K562 (cell line): Measurements from ENCODE around the gene CDCA5. TPM values are rescaled to one million over a fixed set of nuclear protein-coding genes. Genes with fewer than 3 reads are reported as not detected.

Source experiments
- FOXP1 ChIP-seq: sonication (generic); formaldehyde crosslinking; IDR thresholded peaks from 2 replicates; pipeline ENCODE4 v1.8.0; 2022; ENCODE audit warnings: mild to moderate bottlenecking, missing genetic modification reagents
- GABPB1 ChIP-seq: sonication (generic); formaldehyde crosslinking; IDR thresholded peaks from 2 replicates; pipeline ENCODE4 v1.8.0; 2022; ENCODE audit warnings: mild to moderate bottlenecking, missing genetic modification reagents
- GATA2 ChIP-seq: sonication (generic); formaldehyde crosslinking; IDR thresholded peaks from 2 replicates; pipeline ENCODE4 v1.4.0; 2020; ENCODE audit warnings: mild to moderate bottlenecking, missing genetic modification reagents
- MGA ChIP-seq: fragments of 450-650 bp; IDR thresholded peaks from 2 replicates; pipeline ENCODE4 v1.6.1; 2016; ENCODE audit warnings: mild to moderate bottlenecking, moderate library complexity
- MIER1 ChIP-seq: fragments of 450-650 bp; IDR thresholded peaks from 2 replicates; pipeline ENCODE4 v1.6.1; 2016; ENCODE audit warnings: antibody characterized with exemption, mild to moderate bottlenecking, low read depth
- MTA3 ChIP-seq: fragments of 450-650 bp; formaldehyde crosslinking; IDR thresholded peaks from 2 replicates; pipeline ENCODE4 v1.6.1; 2017; ENCODE audit warnings: mild to moderate bottlenecking, borderline replicate concordance
- POLR2H ChIP-seq: IDR thresholded peaks from 2 replicates; pipeline ENCODE4 v1.6.1; 2016; ENCODE audit warnings: missing genetic modification characterization, low read depth, mild to moderate bottlenecking, control low read depth, missing compliant biosample characterization, moderate library complexity
- PYGO2 ChIP-seq: fragments of 450-650 bp; IDR thresholded peaks from 2 replicates; pipeline ENCODE4 v1.6.1; 2016; ENCODE audit warnings: mild to moderate bottlenecking, missing genetic modification characterization, moderate library complexity, missing compliant biosample characterization
- RBM39 ChIP-seq: fragments of 200-400 bp; formaldehyde crosslinking; optimal IDR thresholded peaks from 2 replicates; pipeline ENCODE3; 2018; ENCODE audit warnings: low read depth, low read length
- ZBTB17 ChIP-seq: fragments of 450-650 bp; formaldehyde crosslinking; IDR thresholded peaks from 2 replicates; pipeline ENCODE4 v1.4.0; 2020; ENCODE audit warnings: mild to moderate bottlenecking
- ZNF174 ChIP-seq: fragments of 250-450 bp; sonication (Bioruptor Pico); IDR thresholded peaks from 2 replicates; pipeline ENCODE4 v1.4.0; 2020; ENCODE audit warnings: mild to moderate bottlenecking
- ZNF280A ChIP-seq: fragments of 450-650 bp; IDR thresholded peaks from 2 replicates; pipeline ENCODE4 v1.6.1; 2018; ENCODE audit warnings: mild to moderate bottlenecking, low read depth; ENCODE audit not compliant: partially characterized antibody
- ZNF77 ChIP-seq: fragments of 250-450 bp; sonication (Bioruptor Pico); IDR thresholded peaks from 2 replicates; pipeline ENCODE4 v1.5.0; 2020
- polyA plus RNA-seq, 8 experiments: library from polyadenylated mRNA; depleted of rRNA in 4 of 8; stranded (reverse) in 5 of 8; unstranded in 3 of 8; fragments of >200 nt; fragmentation: Nextera tagmentation in 2 of 8; fragmentation: Illumina TruSeq in 1 of 8; extraction: Ambion mirVana in 2 of 8; extraction: Trizol in 1 of 8; gene quantifications; 2 replicates each; pipeline versions ENCODE4 v1.2.1 to v1.2.3, GENCODE V29; 2011 to 2014; ENCODE audit warnings: inconsistent platforms in 1 of 8, missing spikeins in 1 of 8
- total RNA-seq, 7 experiments: library from RNA; depleted of rRNA in 6 of 7; stranded (reverse); fragments of >200 nt in 6 of 7; fragmentation: Illumina TruSeq in 2 of 7; extraction: Trizol in 2 of 7; gene quantifications; 2 replicates each; pipeline versions ENCODE4 v1.2.1 to v1.2.3, GENCODE V29; 2011 to 2021; ENCODE audit warnings: low replicate concordance in 1 of 7

The CDCA5 gene
- total and polyA plus RNA-seq, 9 of the 15 experiments (the other 6 are each of a cell fraction or from before 2014, with no cell fraction given), result 18.9 to 94.3 (median 64.6) TPM

- TF ChIP-seq MIER1, result no peak
- TF ChIP-seq POLR2H (tag), result peak; percentile 95
- no peak for TF ChIP-seq MGA
- no peak for TF ChIP-seq RBM39
- peak; percentile 65; the same call in 1 of the 2 replicates for TF ChIP-seq GABPB1 (CRISPR knock-in tag)
- TF ChIP-seq ZBTB17 (CRISPR knock-in tag), result 0 out of 2 replicates have a peak, but pooled peaks have one; percentile 6
- no peak for TF ChIP-seq ZNF280A
- TF ChIP-seq ZNF77 (CRISPR knock-in tag), result no peak
- TF ChIP-seq GATA2 (CRISPR knock-in tag), result no peak
- TF ChIP-seq PYGO2 (tag), result no peak
- TF ChIP-seq FOXP1 (CRISPR knock-in tag), result no peak
- peak; percentile 94 for TF ChIP-seq MTA3
- no peak for TF ChIP-seq ZNF174
Measured at GRCh38 chr11:65121865-65122696, 38.2 kb upstream of the CDCA5 start, which contains the start of the genes FAU and MRPL49 (continued).
